Muscle of leg (tissue), 16 donors: ENCODE results near the gene CHMP4A. TPM values are rescaled to one million over a fixed set of nuclear protein-coding genes. Genes with fewer than 3 reads are reported as not detected.

ENCODE experiments used
- DNase-seq: peaks from one replicate; pipeline ENCODE4 v3.0.0; 2013
- H3K27ac ChIP-seq: one replicate; pipeline ENCODE4 v1.5.1; 2013; ENCODE audit warnings: mild to moderate bottlenecking, low read length, control low read depth
- H3K27me3 ChIP-seq: one replicate; pipeline ENCODE4 v1.6.1; 2013; ENCODE audit warnings: low read length; ENCODE audit not compliant: control insufficient read depth, insufficient read depth
- H3K36me3 ChIP-seq: one replicate; pipeline ENCODE4 v1.6.1; 2013; ENCODE audit warnings: low read length; ENCODE audit not compliant: control insufficient read depth, insufficient read depth
- H3K4me1 ChIP-seq: one replicate; pipeline ENCODE4 v1.6.1; 2013; ENCODE audit warnings: low read length; ENCODE audit not compliant: control insufficient read depth, insufficient read depth
- H3K4me3 ChIP-seq: one replicate; pipeline ENCODE4 v1.5.1; 2013; ENCODE audit warnings: low read length, control low read depth
- H3K9me3 ChIP-seq: replicated peaks from 2 replicates; pipeline ENCODE4 v1.6.1; 2013; ENCODE audit warnings: low read depth, low read length; ENCODE audit not compliant: control insufficient read depth
- WGBS: methylation state at CpG from one replicate; pipeline ENCODE4 v1.1.5; 2013; ENCODE audit warnings: missing lambda C conversion rate; ENCODE audit not compliant: insufficient coverage; 5-methylcytosine and 5-hydroxymethylcytosine counted together
- long read RNA-seq, 11 donors: transcript quantifications; one replicate each; lab custom pipeline, GENCODE V29; 2026
- polyA plus RNA-seq, 8 donors: library from polyadenylated mRNA; unstranded; fragments of 120-200 nt; gene quantifications; one replicate each; pipeline versions ENCODE4 v1.2.1 to v1.2.3, GENCODE V29; 2013; ENCODE audit warnings: inconsistent platforms in 1 of 8, low replicate concordance in 1 of 8; ENCODE audit not compliant: insufficient read length in 8 of 8, insufficient read depth in 1 of 8
- total RNA-seq: library from RNA; stranded (reverse); fragments of 120-200 nt; gene quantifications from one replicate; pipeline ENCODE4 v1.2.4, GENCODE V29; 2013

Gene CHMP4A, protein sequence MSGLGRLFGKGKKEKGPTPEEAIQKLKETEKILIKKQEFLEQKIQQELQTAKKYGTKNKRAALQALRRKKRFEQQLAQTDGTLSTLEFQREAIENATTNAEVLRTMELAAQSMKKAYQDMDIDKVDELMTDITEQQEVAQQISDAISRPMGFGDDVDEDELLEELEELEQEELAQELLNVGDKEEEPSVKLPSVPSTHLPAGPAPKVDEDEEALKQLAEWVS
- total RNA-seq (29.8 TPM), polyA plus RNA-seq (10 to 100 TPM; 31.2 to 45.1 (median 41.8) TPM)
- long read RNA-seq, donor 1, transcript CHMP4A-201 (6 exons, 1,393 nt) = major isoform, 10 of 11 reads
- long read RNA-seq, donor 1, partial matches to known transcripts = 0 of 11 reads
- long read RNA-seq, donor 1, other reads (novel, unspliced or antisense) = 0 of 11 reads
- long read RNA-seq, donor 2, partial matches to known transcripts = 0 of 4 reads
- long read RNA-seq, donor 2, other reads (novel, unspliced or antisense) = 0 of 4 reads
- long read RNA-seq, donor 3, transcript CHMP4A-201 (6 exons, 1,393 nt) = major isoform, 24 of 25 reads
- long read RNA-seq, donor 3, partial matches to known transcripts = 0 of 25 reads
- long read RNA-seq, donor 3, other reads (novel, unspliced or antisense) = 0 of 25 reads
- long read RNA-seq, donor 4, transcript CHMP4A-201 (6 exons, 1,393 nt) = major isoform, 6 of 8 reads
- long read RNA-seq, donor 4, partial matches to known transcripts = 0 of 8 reads
- long read RNA-seq, donor 4, other reads (novel, unspliced or antisense) = 0 of 8 reads
- long read RNA-seq, donor 5, transcript CHMP4A-201 (6 exons, 1,393 nt) = major isoform, 39 of 40 reads
- long read RNA-seq, donor 5, partial matches to known transcripts = 0 of 40 reads
- long read RNA-seq, donor 5, other reads (novel, unspliced or antisense) = 0 of 40 reads
- long read RNA-seq, donor 6, transcript CHMP4A-201 (6 exons, 1,393 nt) = major isoform, 27 of 27 reads
- long read RNA-seq, donor 6, partial matches to known transcripts = 0 of 27 reads
- long read RNA-seq, donor 6, other reads (novel, unspliced or antisense) = 0 of 27 reads
- long read RNA-seq, donor 7, transcript CHMP4A-201 (6 exons, 1,393 nt) = major isoform, 19 of 22 reads
- long read RNA-seq, donor 7, partial matches to known transcripts = 0 of 22 reads
- long read RNA-seq, donor 7, other reads (novel, unspliced or antisense) = 0 of 22 reads
- long read RNA-seq, donor 8, transcript CHMP4A-201 (6 exons, 1,393 nt) = major isoform, 11 of 12 reads
- long read RNA-seq, donor 8, partial matches to known transcripts = 0 of 12 reads
- long read RNA-seq, donor 8, other reads (novel, unspliced or antisense) = 0 of 12 reads
- long read RNA-seq, donor 9, transcript CHMP4A-203 (3 exons, 571 nt) = minor isoform, 6 of 13 reads
- long read RNA-seq, donor 9, transcript CHMP4A-201 (6 exons, 1,393 nt) = major isoform, 7 of 13 reads
- long read RNA-seq, donor 9, partial matches to known transcripts = 0 of 13 reads
- long read RNA-seq, donor 9, other reads (novel, unspliced or antisense) = 0 of 13 reads
- long read RNA-seq, donor 10, transcript CHMP4A-201 (6 exons, 1,393 nt) = major isoform, 17 of 21 reads
- long read RNA-seq, donor 10, partial matches to known transcripts = 0 of 21 reads
- long read RNA-seq, donor 10, other reads (novel, unspliced or antisense) = 0 of 21 reads
- long read RNA-seq, donor 11, transcript CHMP4A-201 (6 exons, 1,393 nt) = major isoform, 13 of 16 reads
- long read RNA-seq, donor 11, partial matches to known transcripts = 0 of 16 reads
- long read RNA-seq, donor 11, other reads (novel, unspliced or antisense) = 0 of 16 reads

GRCh38 chr14:24212924-24213865 lies at the start of gene CHMP4A:
Gene CHMP4A, minus strand, starts transcription at chr14:24213488. Its CDS starts 49 bp downstream, at chr14:24213439.
- no peaks in the 10 kb centered on the region for H3K9me3 ChIP-seq
- under 1% methylated on average over 30 of the region's 53 CpGs for WGBS
- peaks cover 49% of the 10 kb centered on the region for H3K36me3 ChIP-seq
- H3K27ac ChIP-seq = peak within 1 kb of the TSS; percentile 100
- peak; percentile 99 for DNase-seq
- peaks cover 17% of the 10 kb centered on the region for H3K4me1 ChIP-seq
- peak within 1 kb of the TSS; percentile 76 for H3K4me3 ChIP-seq
- no peaks in the 10 kb centered on the region for H3K27me3 ChIP-seq

DNA sequence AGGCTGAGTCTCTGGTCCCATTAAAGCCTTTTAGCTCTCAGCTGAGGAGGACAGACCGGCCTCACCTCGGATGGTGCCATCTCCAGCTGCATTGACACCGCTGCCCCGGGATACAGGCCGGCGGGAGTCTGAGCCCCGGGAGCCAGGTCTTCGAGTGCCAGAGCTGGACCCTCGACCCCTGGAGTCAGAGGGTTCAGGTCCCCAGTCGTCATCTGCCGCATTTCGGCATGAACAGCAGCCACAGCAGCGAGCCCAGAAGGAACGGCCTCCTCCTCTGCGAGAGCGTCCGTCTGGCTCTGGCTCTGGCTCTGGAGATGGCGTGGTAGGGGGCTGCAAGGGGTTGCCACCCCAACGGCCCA lies 48.7 kb upstream of the CHMP4A start:
- Histone ChIP-seq H3K4me3 (no peak overlapping the region), H3K9me3 (no peaks in the 10 kb centered on the region), H3K4me1 (peaks cover 5% of the 10 kb centered on the region), H3K36me3 (peaks cover 13% of the 10 kb centered on the region), H3K27ac (no peak overlapping the region), H3K27me3 (no peaks in the 10 kb centered on the region)
- WGBS = 89% methylated on average over 19 of the region's 19 CpGs
- no peak for DNase-seq

GRCh38 chr14:24261256-24261968 lies 48.1 kb upstream of the CHMP4A start:
- no peak overlapping the region for H3K4me3 ChIP-seq
- DNase-seq = no peak
- no peaks in the 10 kb centered on the region for H3K9me3 ChIP-seq
- 86% methylated on average over 18 of the region's 20 CpGs for WGBS
- no peaks in the 10 kb centered on the region for H3K27me3 ChIP-seq
- H3K4me1 ChIP-seq = peaks cover 5% of the 10 kb centered on the region
- no peak overlapping the region for H3K27ac ChIP-seq
- peaks cover 8% of the 10 kb centered on the region for H3K36me3 ChIP-seq

GRCh38 chr14:24260780-24261157 lies 47.5 kb upstream of the CHMP4A start:
- Histone ChIP-seq H3K4me3 (no peak overlapping the region), H3K4me1 (peaks cover 5% of the 10 kb centered on the region), H3K9me3 (no peaks in the 10 kb centered on the region), H3K36me3 (peaks cover 3% of the 10 kb centered on the region), H3K27ac (no peak overlapping the region), H3K27me3 (no peaks in the 10 kb centered on the region)
- DNase-seq = no peak
- no CpG with 5 or more reads among the region's 4 CpGs for WGBS

GRCh38 chr14:24260026-24260779 lies 46.9 kb upstream of the CHMP4A start:
- Histone ChIP-seq H3K36me3 (peaks cover 3% of the 10 kb centered on the region), H3K27ac (no peak overlapping the region), H3K4me1 (peaks cover 5% of the 10 kb centered on the region), H3K27me3 (no peaks in the 10 kb centered on the region), H3K9me3 (no peaks in the 10 kb centered on the region), H3K4me3 (no peak overlapping the region)
- DNase-seq = no peak
- 62% methylated on average over 5 of the region's 16 CpGs for WGBS

DNA sequence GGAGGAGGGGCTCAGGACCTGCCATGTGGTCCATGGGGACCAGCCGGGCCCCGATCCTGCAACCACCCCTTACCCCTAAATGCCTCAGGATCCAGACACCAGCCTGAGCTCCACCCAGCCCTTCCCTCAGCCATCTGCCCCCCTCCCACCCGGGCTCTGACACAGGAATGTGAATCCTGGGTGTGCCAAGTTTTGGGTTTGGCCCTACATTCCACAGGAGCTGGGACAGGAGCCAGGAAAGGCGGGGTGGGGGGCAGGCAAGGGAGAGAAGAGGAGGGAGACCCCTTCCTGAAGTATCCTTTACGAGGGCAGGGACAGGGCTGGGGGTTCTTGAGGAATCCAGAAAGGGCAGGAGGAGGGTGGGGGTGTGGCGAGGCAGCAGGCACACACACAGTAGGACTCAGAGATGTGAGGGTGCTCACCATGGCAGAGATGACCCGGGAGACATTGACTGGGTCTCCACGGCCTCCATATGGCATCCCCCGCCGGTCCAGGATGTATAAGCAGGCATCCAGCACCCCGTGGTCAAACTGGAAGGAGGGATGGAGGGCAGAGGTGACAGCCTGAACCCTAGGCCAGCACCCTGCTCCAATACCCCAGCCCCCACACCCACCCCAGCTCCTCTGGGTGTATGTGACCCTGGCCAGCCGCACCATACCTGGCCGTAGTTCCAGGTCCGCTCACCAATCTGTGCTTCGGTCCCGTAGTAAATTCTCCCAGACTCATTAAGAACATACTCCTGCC lies 46.2 kb upstream of the CHMP4A start:
- DNase-seq = peak; percentile 38

GRCh38 chr14:24258548-24259265 lies 45.4 kb upstream of the CHMP4A start:
- Histone ChIP-seq H3K9me3 (no peaks in the 10 kb centered on the region), H3K27me3 (no peaks in the 10 kb centered on the region), H3K4me3 (no peak overlapping the region), H3K4me1 (peaks cover 5% of the 10 kb centered on the region), H3K36me3 (peaks cover 5% of the 10 kb centered on the region), H3K27ac (no peak overlapping the region)
- 88% methylated on average over 13 of the region's 18 CpGs for WGBS
- DNase-seq = no peak

More for the DNA sequence above, 46.2 kb upstream of the CHMP4A start:
- WGBS = 74% methylated on average over 8 of the region's 16 CpGs
- no peak overlapping the region for H3K27ac ChIP-seq
- H3K27me3 ChIP-seq = no peaks in the 10 kb centered on the region
- H3K4me1 ChIP-seq = peaks cover 5% of the 10 kb centered on the region
- H3K4me3 ChIP-seq = no peak overlapping the region
- H3K36me3 ChIP-seq = peaks cover 4% of the 10 kb centered on the region
- H3K9me3 ChIP-seq = no peaks in the 10 kb centered on the region
